ENCODE measurements around the gene CFAP65. TPM values are rescaled to one million over a fixed set of nuclear protein-coding genes. Genes with fewer than 3 reads are reported as not detected.
A peak's percentile ranks its signal among the peaks of the same experiment; 100 is the strongest.

CFAP65 gene
- total RNA-seq, result not detected

- Mint-ChIP-seq H3K9me3 (no peaks in the 10 kb centered on the region), H3K4me3 (peak within 1 kb of the TSS; percentile 67), H3K27me3 (ENCODE audit: low read depth) (peaks cover 75% of the 10 kb centered on the region), H3K36me3 (ENCODE audit: insufficient read depth) (no peaks in the 10 kb centered on the region), H3K4me1 (ENCODE audit: low read depth) (peaks cover 7% of the 10 kb centered on the region)
- DNase-seq, result no peak
- peak in 1 of 2 donors; percentile 70 for ATAC-seq
Measured at GRCh38 chr2:219041252-219041651, at the start of gene CFAP65. CFAP65 (minus strand) TSS chr2:219041516; CDS start chr2:219039048, 2,468 bp downstream.

DNA sequence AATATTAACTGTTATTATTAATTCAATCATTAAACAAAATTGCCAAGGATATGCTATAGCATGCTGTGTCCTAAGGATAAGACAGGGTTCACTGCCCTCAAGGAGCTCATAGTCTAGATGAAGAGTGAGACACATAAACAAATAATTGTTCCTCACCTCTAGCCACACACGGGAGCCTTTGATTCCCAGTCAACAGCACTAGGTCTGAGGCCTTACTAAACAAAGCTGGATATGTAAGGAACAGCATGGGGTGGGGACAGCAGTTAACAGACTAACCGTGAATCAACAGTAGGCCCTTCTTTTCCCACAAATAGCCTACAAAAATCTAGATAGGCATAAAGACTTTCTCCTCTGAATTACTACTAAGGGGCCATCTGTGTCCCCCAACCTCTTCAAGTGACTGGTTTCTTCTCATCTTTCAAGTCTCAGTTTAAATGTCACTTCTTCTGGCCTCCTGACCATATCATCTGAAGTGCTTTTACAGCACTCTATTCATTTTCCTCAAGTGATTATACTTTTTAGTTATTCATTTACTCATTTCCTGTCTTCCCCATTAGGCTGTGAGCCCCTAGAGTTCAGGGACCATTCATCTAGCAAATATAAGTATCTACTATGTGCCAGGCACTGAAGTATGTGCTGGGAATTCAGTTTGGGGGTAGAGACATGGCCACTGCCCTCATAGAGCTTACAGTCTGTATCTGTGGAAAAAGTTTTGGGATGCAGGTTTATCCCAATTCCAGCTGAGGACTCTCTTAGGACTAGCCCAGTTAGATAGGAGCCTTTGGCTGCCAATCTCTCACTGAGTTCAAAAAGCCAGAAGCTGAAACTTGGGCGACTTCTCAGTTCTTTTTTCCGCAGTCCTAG is 49.4 kb upstream of the CFAP65 start:
- no peaks in the 10 kb centered on the region for H3K9me3 Mint-ChIP-seq

DNA sequence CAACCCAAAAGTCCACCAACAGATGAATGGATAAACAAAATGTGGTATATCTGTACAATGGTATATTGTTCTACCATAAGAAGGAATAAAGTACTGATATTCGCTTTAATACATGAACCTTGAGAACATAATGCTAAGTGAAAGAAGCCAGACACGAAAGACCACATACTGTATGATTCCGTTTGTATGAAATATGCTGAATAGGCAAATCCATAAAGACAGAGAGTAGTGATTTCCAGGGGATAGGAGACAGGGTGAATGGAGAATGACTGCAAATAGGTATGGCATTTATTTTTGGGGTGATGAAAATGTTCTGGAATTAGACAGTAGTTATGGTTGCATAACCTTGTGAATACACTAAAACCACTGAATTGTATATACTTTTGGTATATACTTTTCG is 48.0 kb upstream of the CFAP65 start:
- peaks cover 5% of the 10 kb centered on the region for H3K4me1 Mint-ChIP-seq (ENCODE audit: low read depth)
- H3K27me3 Mint-ChIP-seq (ENCODE audit: low read depth), result no peaks in the 10 kb centered on the region
- no peak overlapping the region for H3K4me3 Mint-ChIP-seq
- H3K36me3 Mint-ChIP-seq (ENCODE audit: insufficient read depth), result peaks cover 31% of the 10 kb centered on the region
- no peaks in the 10 kb centered on the region for H3K9me3 Mint-ChIP-seq
- no peak for DNase-seq
- no peak for ATAC-seq

More for the DNA sequence above, 49.4 kb upstream of the CFAP65 start:
- Mint-ChIP-seq H3K4me1 (ENCODE audit: low read depth) (peaks cover 3% of the 10 kb centered on the region), H3K4me3 (no peak overlapping the region), H3K27me3 (ENCODE audit: low read depth) (no peaks in the 10 kb centered on the region), H3K36me3 (ENCODE audit: insufficient read depth) (peaks cover 31% of the 10 kb centered on the region)
- ATAC-seq (no peak), DNase-seq (no peak)

GRCh38 chr2:219087848-219088247 is 46.5 kb upstream of the CFAP65 start:
- Mint-ChIP-seq H3K36me3 (ENCODE audit: insufficient read depth) (peaks cover 21% of the 10 kb centered on the region), H3K4me3 (no peak overlapping the region), H3K9me3 (no peaks in the 10 kb centered on the region), H3K27me3 (ENCODE audit: low read depth) (no peaks in the 10 kb centered on the region), H3K4me1 (ENCODE audit: low read depth) (peaks cover 5% of the 10 kb centered on the region)
- no peak for ATAC-seq
- DNase-seq, result no peak

DNA sequence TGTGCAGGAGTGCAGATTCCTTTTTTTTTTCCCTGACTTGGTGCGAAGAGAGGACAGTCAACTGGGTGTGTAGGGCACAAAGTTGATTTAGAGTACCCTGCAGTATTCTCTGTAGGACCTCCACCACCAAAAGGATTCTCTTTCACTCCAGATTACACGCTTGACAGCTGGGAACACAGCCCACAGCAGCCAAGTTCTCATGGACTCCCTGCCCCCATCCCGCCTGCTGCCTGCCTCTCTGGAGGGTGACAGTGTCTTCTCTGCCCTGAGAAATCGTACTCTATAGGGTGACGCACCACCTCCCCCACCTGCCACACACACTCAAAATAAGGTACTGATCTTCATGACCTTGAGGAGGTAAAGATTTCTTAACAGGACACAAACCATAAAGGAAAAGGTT is 46.0 kb upstream of the CFAP65 start:
- peaks cover 21% of the 10 kb centered on the region for H3K36me3 Mint-ChIP-seq (ENCODE audit: insufficient read depth)
- H3K4me1 Mint-ChIP-seq (ENCODE audit: low read depth), result peaks cover 5% of the 10 kb centered on the region
- DNase-seq (no peak), ATAC-seq (no peak)
- no peaks in the 10 kb centered on the region for H3K27me3 Mint-ChIP-seq (ENCODE audit: low read depth)
- H3K4me3 Mint-ChIP-seq, result no peak overlapping the region
- no peaks in the 10 kb centered on the region for H3K9me3 Mint-ChIP-seq

DNA sequence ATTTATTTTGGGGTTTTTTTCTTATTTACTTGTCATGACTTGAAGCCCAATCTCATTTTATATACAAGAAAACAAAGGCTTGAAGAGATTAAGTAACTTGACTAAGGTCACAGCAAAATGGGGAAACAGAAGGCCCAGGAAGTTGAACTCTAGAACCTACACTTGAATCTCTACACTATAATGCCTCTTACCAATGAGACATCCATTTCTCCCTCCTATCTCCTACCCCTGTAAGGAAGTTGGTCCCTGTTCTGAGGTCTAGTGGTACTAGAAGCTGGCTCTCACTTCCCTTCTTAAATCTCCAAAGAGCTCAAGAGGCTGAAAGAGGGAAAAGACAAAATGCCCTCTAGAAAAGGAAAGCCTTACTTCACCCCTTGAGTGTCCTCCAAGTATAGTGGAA is 44.9 kb upstream of the CFAP65 start:
- H3K4me1 Mint-ChIP-seq (ENCODE audit: low read depth), result peaks cover 5% of the 10 kb centered on the region
- H3K27me3 Mint-ChIP-seq (ENCODE audit: low read depth), result no peaks in the 10 kb centered on the region
- peaks cover 17% of the 10 kb centered on the region for H3K36me3 Mint-ChIP-seq (ENCODE audit: insufficient read depth)
- ATAC-seq, result no peak
- DNase-seq, result no peak
- H3K4me3 Mint-ChIP-seq, result no peak overlapping the region
- H3K9me3 Mint-ChIP-seq, result no peaks in the 10 kb centered on the region

DNA sequence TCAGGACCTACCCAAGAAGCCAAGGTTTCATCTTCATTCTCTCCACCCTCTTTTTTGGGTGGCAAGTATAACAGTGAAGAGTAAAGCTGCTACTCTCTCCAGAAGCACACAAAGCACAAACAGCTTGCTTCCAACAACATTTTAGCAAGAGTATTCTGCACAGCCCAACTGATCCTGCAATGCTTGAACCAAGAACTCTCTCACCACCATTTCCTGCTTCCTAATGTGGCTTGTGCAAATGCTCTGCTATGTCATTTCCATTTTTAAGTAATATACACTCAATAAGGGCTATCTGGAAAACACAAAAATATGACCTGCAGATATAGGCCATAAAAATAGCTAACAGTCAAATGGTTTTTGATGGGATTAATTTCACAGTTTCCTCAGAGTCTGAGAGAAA is 43.5 kb upstream of the CFAP65 start:
- ATAC-seq, result no peak
- H3K27me3 Mint-ChIP-seq (ENCODE audit: low read depth), result no peaks in the 10 kb centered on the region
- H3K4me1 Mint-ChIP-seq (ENCODE audit: low read depth), result peaks cover 5% of the 10 kb centered on the region

DNA sequence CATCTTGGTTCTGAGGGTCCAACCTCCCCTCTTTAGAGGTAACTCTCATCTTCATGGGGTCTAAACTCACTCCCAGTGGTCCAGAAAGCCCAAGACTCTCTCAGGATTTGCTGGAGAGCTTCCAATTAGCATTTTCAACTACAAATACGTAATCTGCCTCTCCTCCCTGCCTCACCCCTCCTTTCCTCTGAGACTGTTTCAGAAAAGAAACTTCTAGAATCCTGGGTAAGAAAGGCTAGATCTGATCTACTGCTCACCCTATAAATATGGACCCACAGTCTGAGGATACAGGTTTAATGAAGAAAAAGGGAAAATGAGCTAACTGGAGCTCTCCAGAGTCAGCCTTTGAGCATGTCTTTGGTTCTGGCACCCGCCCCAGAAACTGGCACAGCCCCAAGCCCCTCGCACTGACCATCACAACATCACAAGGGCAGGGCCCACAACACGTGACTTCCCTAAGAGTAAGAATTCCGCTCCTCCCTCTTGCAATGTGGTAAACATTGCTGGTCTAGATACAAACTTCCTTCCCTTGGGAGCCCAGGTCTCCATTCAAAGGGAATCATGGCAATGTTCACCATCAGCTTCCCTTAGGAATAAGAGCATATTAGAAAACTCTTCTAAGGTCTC is 41.1 kb upstream of the CFAP65 start:
- ATAC-seq (no peak), DNase-seq (no peak)
- no peaks in the 10 kb centered on the region for H3K27me3 Mint-ChIP-seq (ENCODE audit: low read depth)
- H3K4me3 Mint-ChIP-seq, result no peak overlapping the region
- H3K4me1 Mint-ChIP-seq (ENCODE audit: low read depth), result peaks cover 4% of the 10 kb centered on the region
- H3K36me3 Mint-ChIP-seq (ENCODE audit: insufficient read depth), result peaks cover 3% of the 10 kb centered on the region
- no peaks in the 10 kb centered on the region for H3K9me3 Mint-ChIP-seq

More for the DNA sequence above, 43.5 kb upstream of the CFAP65 start:
- DNase-seq, result no peak
- Mint-ChIP-seq H3K9me3 (no peaks in the 10 kb centered on the region), H3K4me3 (no peak overlapping the region), H3K36me3 (ENCODE audit: insufficient read depth) (peaks cover 9% of the 10 kb centered on the region)

GRCh38 chr2:219081701-219082331 is 40.5 kb upstream of the CFAP65 start:
- no peak for DNase-seq
- Mint-ChIP-seq H3K27me3 (ENCODE audit: low read depth) (no peaks in the 10 kb centered on the region), H3K36me3 (ENCODE audit: insufficient read depth) (peaks cover 8% of the 10 kb centered on the region), H3K4me1 (ENCODE audit: low read depth) (peaks cover 2% of the 10 kb centered on the region), H3K4me3 (no peak overlapping the region), H3K9me3 (no peaks in the 10 kb centered on the region)
- ATAC-seq, result no peak

DNA sequence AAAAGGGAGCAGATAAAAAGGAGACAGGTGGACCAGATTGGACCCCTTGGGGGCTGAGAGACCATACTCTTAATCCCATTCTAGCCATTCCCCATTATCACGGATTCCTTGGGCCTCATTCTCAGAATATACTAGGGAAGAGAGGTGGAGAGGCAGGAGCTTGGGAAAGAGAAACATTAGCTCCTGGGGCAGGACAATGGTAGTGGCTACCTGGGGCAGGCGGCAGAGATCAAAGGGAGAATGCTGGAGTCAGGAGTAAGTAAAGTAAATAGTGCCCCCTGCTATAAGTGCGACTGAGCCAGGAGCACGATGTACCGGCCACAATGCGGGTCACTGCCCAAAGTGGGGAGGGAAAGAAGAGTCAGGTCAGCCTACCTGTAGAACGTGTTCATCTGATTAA is 39.8 kb upstream of the CFAP65 start:
- Mint-ChIP-seq H3K4me3 (no peak overlapping the region), H3K9me3 (no peaks in the 10 kb centered on the region), H3K27me3 (ENCODE audit: low read depth) (no peaks in the 10 kb centered on the region), H3K36me3 (ENCODE audit: insufficient read depth) (peaks cover 12% of the 10 kb centered on the region), H3K4me1 (ENCODE audit: low read depth) (peaks cover 2% of the 10 kb centered on the region)
- no peak for ATAC-seq
- DNase-seq, result no peak

GRCh38 chr2:219079417-219079816 is 38.1 kb upstream of the CFAP65 start:
- H3K36me3 Mint-ChIP-seq (ENCODE audit: insufficient read depth), result peaks cover 21% of the 10 kb centered on the region
- DNase-seq, result no peak
- H3K27me3 Mint-ChIP-seq (ENCODE audit: low read depth), result no peaks in the 10 kb centered on the region
- H3K4me3 Mint-ChIP-seq, result no peak overlapping the region
- no peaks in the 10 kb centered on the region for H3K4me1 Mint-ChIP-seq (ENCODE audit: low read depth)
- no peaks in the 10 kb centered on the region for H3K9me3 Mint-ChIP-seq
- ATAC-seq, result no peak

DNA sequence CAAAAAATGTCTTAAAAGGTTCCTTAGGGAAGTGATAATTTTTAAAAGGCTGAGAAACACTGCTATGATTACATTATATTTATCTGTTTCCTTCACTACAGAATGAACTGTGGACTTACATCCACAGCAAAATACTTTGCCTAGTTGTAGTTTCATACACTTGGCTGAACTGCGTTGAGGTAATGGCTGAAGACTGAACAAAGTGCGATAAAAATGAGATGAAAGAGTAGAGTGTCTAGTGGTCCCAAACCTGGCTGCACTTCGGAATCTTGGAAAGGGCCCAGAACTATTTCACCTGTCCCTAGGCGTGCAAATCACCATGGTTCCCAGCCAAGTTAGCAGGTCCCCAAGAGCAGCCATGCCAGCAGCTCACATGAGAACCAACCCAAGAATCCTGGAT is 37.6 kb upstream of the CFAP65 start:
- no peak overlapping the region for H3K4me3 Mint-ChIP-seq
- no peaks in the 10 kb centered on the region for H3K9me3 Mint-ChIP-seq
- peaks cover 24% of the 10 kb centered on the region for H3K36me3 Mint-ChIP-seq (ENCODE audit: insufficient read depth)
- H3K4me1 Mint-ChIP-seq (ENCODE audit: low read depth), result no peaks in the 10 kb centered on the region
- DNase-seq (no peak), ATAC-seq (no peak)
- no peaks in the 10 kb centered on the region for H3K27me3 Mint-ChIP-seq (ENCODE audit: low read depth)

DNA sequence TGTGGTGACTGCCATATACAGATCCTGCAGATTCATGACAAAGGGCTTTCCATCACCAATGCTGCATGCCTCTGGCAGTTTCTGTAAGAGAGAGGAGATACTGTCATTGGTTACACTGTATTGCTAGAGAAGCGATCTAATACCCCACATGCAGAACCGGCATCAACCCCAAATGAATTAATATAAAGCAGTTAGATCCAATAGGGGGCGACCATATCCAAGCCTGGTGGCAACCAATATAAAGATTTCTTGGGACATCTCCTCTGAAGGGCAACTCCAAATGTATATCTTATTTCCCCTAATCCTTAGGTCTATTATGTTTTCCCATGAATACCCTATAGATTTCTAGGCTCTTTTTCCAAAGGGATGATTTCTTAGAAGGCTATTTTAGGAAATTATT is 36.8 kb upstream of the CFAP65 start:
- no peak for DNase-seq
- Mint-ChIP-seq H3K4me3 (no peak overlapping the region), H3K36me3 (ENCODE audit: insufficient read depth) (peaks cover 25% of the 10 kb centered on the region), H3K9me3 (no peaks in the 10 kb centered on the region), H3K27me3 (ENCODE audit: low read depth) (no peaks in the 10 kb centered on the region), H3K4me1 (ENCODE audit: low read depth) (no peaks in the 10 kb centered on the region)
- no peak for ATAC-seq

DNA sequence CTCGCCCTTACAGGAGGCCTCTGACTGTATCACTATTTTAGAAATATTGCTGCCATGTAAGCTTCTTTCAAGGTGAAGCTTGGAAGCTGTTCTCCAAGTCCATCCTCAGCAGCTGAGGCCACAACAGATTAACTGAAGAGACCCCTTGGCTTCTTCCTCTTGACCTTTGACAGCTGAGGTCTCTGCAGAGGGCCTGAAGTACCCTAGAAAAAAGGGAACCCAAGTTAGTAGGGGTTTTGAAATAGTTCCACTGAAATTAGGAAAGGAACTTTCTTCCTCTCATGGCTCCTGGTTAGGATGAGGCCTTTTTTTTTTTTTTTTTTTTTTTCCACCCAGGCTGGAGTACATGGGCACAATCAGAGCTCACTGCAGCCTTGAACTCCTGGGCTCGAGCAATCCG is 34.9 kb upstream of the CFAP65 start:
- ATAC-seq (no peak), DNase-seq (no peak)
- no peaks in the 10 kb centered on the region for H3K9me3 Mint-ChIP-seq
- no peaks in the 10 kb centered on the region for H3K27me3 Mint-ChIP-seq (ENCODE audit: low read depth)
- H3K4me3 Mint-ChIP-seq, result no peak overlapping the region
- no peaks in the 10 kb centered on the region for H3K4me1 Mint-ChIP-seq (ENCODE audit: low read depth)
- peaks cover 27% of the 10 kb centered on the region for H3K36me3 Mint-ChIP-seq (ENCODE audit: insufficient read depth)
